Activated T-helper 2 cell treated with anti-CD3 and anti-CD28 coated beads, Interferon-gamma antibody, Interleukin-2, Interleukin-4, amounts not matched to agents 10 μg/mL and 5 μg/mL and 100 μg/mL, durations not matched to agents 14 hours and 24 hours and 36 hours (primary cell): Measurements from ENCODE around the gene MCCC1. TPM values are rescaled to one million over a fixed set of nuclear protein-coding genes. Genes with fewer than 3 reads are reported as not detected.

ENCODE experiments used
- DNase-seq: peaks from one replicate; pipeline ENCODE4 v3.0.0; 2021; ENCODE audit warnings: low spot score
- H3K27ac Mint-ChIP-seq: one replicate; pipeline ENCODE4 v1.8.0; 2021; ENCODE audit warnings: mixed read lengths
- H3K27me3 Mint-ChIP-seq: one replicate; pipeline ENCODE4 v1.8.0; 2021; ENCODE audit warnings: low read depth, mixed read lengths
- H3K36me3 Mint-ChIP-seq: one replicate; pipeline ENCODE4 v1.8.0; 2021; ENCODE audit warnings: low read depth, mixed read lengths
- H3K4me1 Mint-ChIP-seq: one replicate; pipeline ENCODE4 v1.8.0; 2021; ENCODE audit warnings: low read depth, mixed read lengths
- H3K4me3 Mint-ChIP-seq: one replicate; pipeline ENCODE4 v1.8.0; 2021; ENCODE audit warnings: low read depth, mild to moderate bottlenecking, moderate library complexity, mixed read lengths
- H3K9me3 Mint-ChIP-seq: one replicate; pipeline ENCODE4 v1.8.0; 2021; ENCODE audit warnings: mixed read lengths
- intact Hi-C: fragments of 100-400 bp; cut with micrococcal nuclease; formaldehyde crosslinking; loops from one replicate; pipeline ENCODE4 v1.15.1; 2023
- total RNA-seq: library from RNA; stranded (reverse); gene quantifications from 2 replicates; pipeline ENCODE4 v1.2.3, GENCODE V29; 2022

The MCCC1 gene
- total RNA-seq, 1 donor from 2014 or later = 31.2 TPM

DNA sequence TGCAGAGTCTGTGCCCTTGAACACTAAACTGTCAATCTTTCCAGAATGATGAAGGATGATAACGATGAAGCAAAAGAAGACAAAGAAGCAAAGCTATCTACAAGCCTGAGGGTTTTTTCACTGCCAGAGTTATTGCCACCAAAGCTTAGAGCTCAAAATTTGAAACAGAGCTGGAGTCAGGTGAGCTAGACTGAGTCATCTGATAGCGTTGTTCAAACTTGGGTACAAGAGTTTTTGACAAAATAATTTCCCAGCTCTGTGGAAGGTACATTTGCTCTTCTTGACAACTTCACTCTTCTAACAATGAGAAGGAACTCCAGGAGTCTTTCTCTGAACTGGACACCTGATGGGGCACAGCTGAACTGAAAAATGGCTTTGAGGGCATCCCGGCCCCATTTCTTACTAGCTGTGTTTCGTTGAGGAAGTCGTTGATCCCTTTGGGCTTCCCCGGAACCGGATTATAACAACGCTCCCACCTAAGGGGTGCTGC lies 715 bp downstream of the MCCC1 start:
- Mint-ChIP-seq H3K9me3 (no peaks in the 10 kb centered on the region), H3K4me1 (peaks cover 28% of the 10 kb centered on the region), H3K4me3 (peak overlapping the region; percentile 96), H3K27ac (peak overlapping the region; percentile 92), H3K27me3 (no peaks in the 10 kb centered on the region), H3K36me3 (peaks cover 29% of the 10 kb centered on the region)
- intact Hi-C loops = loop anchor here (5.0 to 10.0 kb wide), 3 partner anchors 134 to 306 kb away; partner anchors contain the start of gene ATP11B
- DNase-seq = no peak

DNA sequence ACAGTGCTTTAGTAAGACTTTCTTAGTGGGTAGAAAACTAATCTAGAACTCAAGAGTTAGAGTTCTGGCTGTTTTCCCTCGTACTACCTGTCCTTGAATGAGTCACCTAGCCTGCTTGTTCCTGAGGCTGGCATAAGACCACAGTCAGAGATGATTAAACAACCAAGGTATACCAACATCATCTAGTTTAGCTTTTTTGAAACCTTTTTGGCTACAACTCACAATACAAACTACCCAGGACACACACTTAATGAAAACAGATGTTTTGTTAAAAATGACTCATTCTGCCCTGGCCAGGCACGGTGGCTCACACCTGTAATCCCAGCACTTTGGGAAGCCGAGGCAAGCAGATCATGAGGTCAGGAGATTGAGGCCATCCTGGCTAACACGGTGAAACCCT lies 4.6 kb downstream of the MCCC1 start:
- no peak for DNase-seq
- Mint-ChIP-seq H3K4me3 (no peak overlapping the region), H3K36me3 (peaks cover 49% of the 10 kb centered on the region), H3K27ac (no peak overlapping the region), H3K9me3 (no peaks in the 10 kb centered on the region), H3K27me3 (no peaks in the 10 kb centered on the region), H3K4me1 (peaks cover 23% of the 10 kb centered on the region)
- intact Hi-C loops = loop anchor here (5.0 to 10.0 kb wide), 3 partner anchors 130 to 302 kb away; partner anchors contain the start of gene ATP11B

DNA sequence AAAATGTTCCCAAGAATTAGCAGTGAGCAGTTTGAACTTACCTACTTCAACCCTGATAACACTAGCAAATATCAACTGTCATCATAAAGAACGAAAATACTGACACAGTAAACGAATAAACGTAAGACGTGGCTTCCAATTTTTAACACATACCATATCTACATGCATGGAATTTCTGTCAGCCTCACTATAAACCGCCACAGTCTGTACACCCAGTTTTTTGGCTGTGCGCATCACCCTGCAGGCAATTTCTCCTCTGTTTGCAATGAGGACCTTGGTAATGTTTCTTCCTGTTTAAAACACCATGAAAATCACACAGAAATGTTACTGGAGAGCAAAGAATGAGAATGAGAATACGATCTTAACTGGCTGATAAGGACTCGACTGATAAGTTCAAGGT lies 7.0 kb downstream of the MCCC1 start:
- Mint-ChIP-seq H3K27me3 (no peaks in the 10 kb centered on the region), H3K36me3 (peaks cover 55% of the 10 kb centered on the region), H3K27ac (no peak overlapping the region), H3K4me3 (no peak overlapping the region), H3K4me1 (peaks cover 11% of the 10 kb centered on the region), H3K9me3 (no peaks in the 10 kb centered on the region)
- no peak for DNase-seq
- intact Hi-C loops = loop anchor here (10.0 kb wide), 2 partner anchors 127 to 187 kb away; no protein-coding TSS in a partner anchor

DNA sequence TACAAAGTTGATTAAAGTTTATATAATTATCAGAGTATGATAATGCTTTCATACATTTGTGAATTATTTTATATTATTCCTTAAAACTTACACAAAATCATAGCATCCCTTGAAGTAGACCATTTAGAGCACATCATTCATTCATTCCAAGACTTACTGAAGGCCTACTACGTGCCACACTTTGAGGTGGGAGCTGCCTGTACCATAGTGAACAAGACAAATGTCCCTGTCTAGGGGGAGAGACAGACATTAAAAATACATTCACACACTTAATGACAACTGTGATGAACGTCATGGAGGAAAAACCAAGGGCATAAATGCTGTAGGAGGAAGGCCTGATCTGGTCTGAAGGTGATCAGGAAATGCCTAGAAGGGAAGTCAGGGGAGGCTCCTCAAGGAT lies 12.1 kb downstream of the MCCC1 start:
- no peaks in the 10 kb centered on the region for H3K27me3 Mint-ChIP-seq
- intact Hi-C loops = no loop called here
- H3K4me1 Mint-ChIP-seq = peaks cover 2% of the 10 kb centered on the region
- peaks cover 58% of the 10 kb centered on the region for H3K36me3 Mint-ChIP-seq
- no peak overlapping the region for H3K4me3 Mint-ChIP-seq
- no peak overlapping the region for H3K27ac Mint-ChIP-seq
- no peaks in the 10 kb centered on the region for H3K9me3 Mint-ChIP-seq
- DNase-seq = no peak

DNA sequence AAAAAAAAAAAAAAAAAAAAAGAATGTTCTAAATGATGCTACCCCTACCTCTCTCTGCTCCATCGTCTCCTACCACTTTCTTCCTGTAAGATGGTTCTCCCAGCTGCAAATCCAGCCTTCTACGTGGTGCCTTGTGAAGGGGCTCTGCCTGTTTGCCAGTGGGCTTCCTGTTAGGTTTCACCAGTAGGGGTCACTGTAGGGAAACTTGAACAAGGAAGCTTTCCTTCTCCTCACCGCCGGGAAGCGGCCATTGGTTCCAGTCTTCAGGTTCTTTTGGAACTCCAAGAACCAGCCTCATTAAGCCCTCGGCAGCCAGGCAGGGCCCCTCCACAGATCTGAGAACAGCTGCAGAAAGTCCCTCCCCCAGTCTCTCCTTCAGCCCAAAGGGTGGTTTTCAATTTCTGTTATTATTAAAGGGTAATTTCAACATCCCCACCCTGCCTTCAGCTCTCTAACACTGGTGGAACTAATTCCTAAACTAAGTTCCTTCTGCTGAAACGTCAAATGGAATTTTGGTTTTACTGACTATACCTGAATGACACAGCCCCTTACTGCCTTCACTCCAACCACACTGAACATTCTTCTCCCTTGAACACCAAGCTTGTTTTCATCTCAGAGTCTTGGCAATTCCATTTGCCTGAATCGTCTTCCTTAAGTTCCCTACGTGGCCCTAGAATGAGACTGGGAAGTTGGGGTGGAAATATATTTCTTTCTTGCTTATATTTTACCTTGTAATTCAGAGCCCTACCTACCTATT lies 13.5 kb downstream of the MCCC1 start:
- no peak for DNase-seq
- H3K36me3 Mint-ChIP-seq = peaks cover 66% of the 10 kb centered on the region
- intact Hi-C loops = no loop called here
- no peaks in the 10 kb centered on the region for H3K9me3 Mint-ChIP-seq
- H3K4me3 Mint-ChIP-seq = no peak overlapping the region
- H3K27me3 Mint-ChIP-seq = no peaks in the 10 kb centered on the region
- no peak overlapping the region for H3K27ac Mint-ChIP-seq
- H3K4me1 Mint-ChIP-seq = peaks cover 2% of the 10 kb centered on the region

DNA sequence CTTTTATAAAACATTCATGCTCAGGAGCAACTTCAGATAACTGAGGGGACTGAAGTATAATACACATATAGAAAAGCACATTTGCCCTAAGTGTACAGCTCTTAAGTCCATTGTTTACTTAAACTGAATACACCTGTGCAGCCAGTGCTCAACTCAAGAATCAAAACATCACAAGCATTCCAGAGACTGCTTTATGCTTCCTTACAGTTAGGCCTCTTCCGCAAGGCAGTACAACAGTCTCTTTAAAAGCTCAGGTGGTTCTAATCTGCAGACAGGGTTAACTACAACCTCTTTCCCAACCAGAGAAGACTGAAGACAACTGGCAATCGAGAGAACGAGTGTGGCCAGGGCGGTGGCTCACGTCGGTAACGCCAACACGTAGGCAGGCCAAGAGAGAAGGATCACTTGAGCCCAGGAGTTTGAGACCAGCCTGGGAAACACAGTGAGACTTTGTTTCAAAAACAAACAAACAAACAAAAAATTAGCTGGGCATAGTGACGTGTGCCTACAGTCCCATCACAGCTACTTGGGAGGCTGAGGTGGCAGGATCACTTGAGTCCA lies 16.9 kb downstream of the MCCC1 start:
- H3K36me3 Mint-ChIP-seq = peaks cover 82% of the 10 kb centered on the region
- no peaks in the 10 kb centered on the region for H3K27me3 Mint-ChIP-seq
- peaks cover 2% of the 10 kb centered on the region for H3K4me1 Mint-ChIP-seq
- intact Hi-C loops = no loop called here
- peaks cover 22% of the 10 kb centered on the region for H3K9me3 Mint-ChIP-seq
- DNase-seq = no peak
- H3K4me3 Mint-ChIP-seq = no peak overlapping the region
- no peak overlapping the region for H3K27ac Mint-ChIP-seq

DNA sequence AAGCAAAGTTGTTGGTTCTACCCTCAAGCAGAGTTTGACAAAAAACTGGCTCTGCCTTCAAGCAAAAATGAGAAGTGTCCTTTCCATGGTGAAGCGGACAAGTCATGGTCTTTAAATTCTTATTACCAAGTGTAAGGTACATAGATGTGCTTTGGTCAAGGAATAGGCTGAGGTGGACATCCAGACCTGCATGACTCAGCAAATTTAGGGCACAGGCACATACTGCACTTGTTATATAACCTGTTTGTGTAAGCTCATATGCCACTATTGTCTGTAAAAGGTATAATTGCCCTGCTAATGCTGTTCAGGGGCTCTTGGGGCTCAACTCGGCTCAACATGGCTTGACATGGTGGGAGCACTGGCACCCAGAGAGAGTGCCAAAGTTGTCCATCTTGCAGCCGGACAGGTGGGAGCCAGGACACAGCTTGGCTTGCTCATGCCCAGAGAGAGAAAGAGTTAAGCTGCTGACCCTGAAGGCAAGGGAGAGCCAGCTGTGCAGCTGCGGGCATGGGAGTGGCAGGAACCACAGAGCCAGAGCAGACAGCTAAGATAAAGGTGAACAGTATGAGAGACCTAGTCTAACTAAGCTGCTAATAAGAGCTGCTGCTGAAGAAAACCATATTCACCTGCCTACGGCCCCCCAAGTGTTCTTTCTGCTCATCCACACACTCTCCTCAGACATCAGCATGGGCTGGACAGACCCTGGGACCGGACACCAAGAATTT lies 17.7 kb downstream of the MCCC1 start:
- Mint-ChIP-seq H3K4me3 (no peak overlapping the region), H3K9me3 (peaks cover 28% of the 10 kb centered on the region), H3K27ac (no peak overlapping the region), H3K36me3 (peaks cover 87% of the 10 kb centered on the region), H3K27me3 (no peaks in the 10 kb centered on the region), H3K4me1 (peaks cover 2% of the 10 kb centered on the region)
- DNase-seq = no peak
- intact Hi-C loops = no loop called here

DNA sequence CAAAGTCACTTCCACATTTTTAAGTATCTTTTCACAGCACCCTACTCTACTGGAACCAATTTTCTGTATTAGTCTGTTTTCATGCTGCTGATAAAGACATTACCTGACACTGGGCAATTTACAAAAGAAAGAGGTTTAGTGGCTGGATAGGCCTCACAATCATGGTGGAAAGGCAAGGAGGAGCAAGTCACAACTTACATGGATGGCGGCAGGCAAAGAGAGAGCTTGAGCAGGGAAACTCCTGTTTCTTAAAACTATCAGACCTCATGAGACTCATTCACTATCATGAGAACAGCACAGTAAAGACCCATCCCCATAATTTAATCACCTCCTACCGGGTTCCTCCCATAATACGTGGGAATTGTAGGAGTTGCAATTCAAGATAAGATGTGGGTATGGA lies 18.7 kb downstream of the MCCC1 start:
- Mint-ChIP-seq H3K36me3 (peaks cover 89% of the 10 kb centered on the region), H3K4me3 (no peak overlapping the region), H3K27ac (no peak overlapping the region), H3K4me1 (peaks cover 2% of the 10 kb centered on the region), H3K9me3 (peaks cover 34% of the 10 kb centered on the region), H3K27me3 (no peaks in the 10 kb centered on the region)
- no peak for DNase-seq
- intact Hi-C loops = no loop called here

DNA sequence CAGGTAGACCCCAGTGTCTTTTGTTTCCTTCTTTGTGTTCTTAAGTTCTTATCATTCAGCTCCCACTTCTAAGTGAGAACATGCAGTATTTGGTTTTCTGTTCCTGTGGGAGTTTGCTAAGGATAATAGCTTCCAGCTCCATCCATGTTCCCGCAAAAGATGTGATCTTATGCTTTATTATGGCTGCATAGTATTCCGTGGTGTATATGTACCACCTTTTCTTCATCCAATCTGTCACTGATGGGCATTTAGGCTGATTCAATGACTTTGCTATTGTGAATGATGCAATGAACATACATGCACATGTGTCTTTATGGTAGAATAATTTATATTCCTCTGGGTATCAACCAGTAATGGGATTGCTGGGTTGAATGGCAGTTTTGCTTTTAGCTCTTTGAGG lies 24.4 kb downstream of the MCCC1 start:
- H3K27ac Mint-ChIP-seq = no peak overlapping the region

DNA sequence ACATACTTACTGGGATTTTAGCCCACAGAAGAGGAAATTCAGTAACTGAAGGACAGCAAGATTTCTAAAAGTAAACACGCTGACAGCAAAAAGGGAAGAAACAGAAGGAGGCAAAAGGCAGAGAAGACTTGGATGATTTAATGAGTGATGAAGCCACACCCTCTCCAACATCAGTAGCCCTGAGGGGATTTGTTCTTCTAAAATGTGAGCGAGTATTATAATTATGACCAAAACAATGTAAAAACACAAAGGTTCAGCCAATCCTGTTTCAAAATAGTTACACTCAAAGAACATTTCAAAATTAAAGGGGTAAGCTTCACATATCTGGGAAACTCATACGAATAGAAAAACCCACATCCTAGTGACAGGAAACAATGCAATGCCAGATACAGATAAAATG lies 25.0 kb downstream of the MCCC1 start:
- no peak overlapping the region for H3K4me3 Mint-ChIP-seq
- DNase-seq = no peak
- H3K27ac Mint-ChIP-seq = no peak overlapping the region
- intact Hi-C loops = no loop called here
- H3K4me1 Mint-ChIP-seq = peaks cover 12% of the 10 kb centered on the region
- no peaks in the 10 kb centered on the region for H3K27me3 Mint-ChIP-seq
- H3K36me3 Mint-ChIP-seq = peaks cover 67% of the 10 kb centered on the region
- H3K9me3 Mint-ChIP-seq = peaks cover 30% of the 10 kb centered on the region

More for the DNA sequence above, 24.4 kb downstream of the MCCC1 start:
- Mint-ChIP-seq H3K36me3 (peaks cover 72% of the 10 kb centered on the region), H3K4me1 (peaks cover 12% of the 10 kb centered on the region), H3K4me3 (no peak overlapping the region), H3K9me3 (peaks cover 34% of the 10 kb centered on the region), H3K27me3 (no peaks in the 10 kb centered on the region)
- DNase-seq = no peak
- intact Hi-C loops = no loop called here

DNA sequence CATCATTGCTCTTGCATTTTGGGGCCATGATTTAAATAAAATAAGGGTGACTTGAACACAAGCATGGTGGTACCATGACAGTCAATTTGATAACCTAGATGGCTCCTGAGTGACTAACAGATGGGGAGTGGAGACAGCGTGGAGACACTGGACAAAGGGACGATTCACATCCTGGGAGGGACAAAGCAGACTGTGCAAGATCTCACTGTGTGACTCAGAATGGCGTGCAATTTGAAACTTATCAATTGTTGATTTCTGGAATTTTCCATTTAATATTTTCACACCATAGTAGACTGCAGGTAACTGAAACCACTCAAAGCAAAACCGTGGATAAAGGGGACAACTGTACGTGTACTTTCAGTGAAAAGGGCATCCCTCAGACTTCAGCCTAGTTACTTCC lies 25.5 kb downstream of the MCCC1 start:
- intact Hi-C loops = no loop called here
- H3K27me3 Mint-ChIP-seq = no peaks in the 10 kb centered on the region
- no peak for DNase-seq
- H3K36me3 Mint-ChIP-seq = peaks cover 65% of the 10 kb centered on the region
- H3K9me3 Mint-ChIP-seq = peaks cover 25% of the 10 kb centered on the region
- peak overlapping the region; percentile 20 for H3K27ac Mint-ChIP-seq
- H3K4me3 Mint-ChIP-seq = no peak overlapping the region
- H3K4me1 Mint-ChIP-seq = peaks cover 12% of the 10 kb centered on the region

DNA sequence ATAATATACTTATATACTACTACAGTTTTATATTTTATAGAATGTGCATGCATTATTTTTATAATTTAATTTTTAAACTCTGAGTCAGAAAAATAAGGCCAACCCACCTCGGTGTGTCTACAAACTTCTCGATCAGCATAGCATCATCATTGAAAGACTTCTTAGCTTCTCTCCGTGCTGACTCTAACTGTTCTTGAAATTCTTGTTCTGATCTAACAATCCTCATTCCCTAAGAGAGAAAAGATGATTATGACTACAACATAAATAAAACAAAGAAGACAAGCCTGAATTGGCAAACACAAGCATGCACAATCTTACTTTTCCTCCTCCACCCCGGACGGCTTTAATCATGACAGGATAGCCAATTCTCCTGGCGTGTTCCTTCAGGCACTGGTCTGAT lies 28.4 kb downstream of the MCCC1 start:
- Mint-ChIP-seq H3K27ac (no peak overlapping the region), H3K9me3 (peaks cover 12% of the 10 kb centered on the region), H3K27me3 (no peaks in the 10 kb centered on the region), H3K36me3 (peaks cover 51% of the 10 kb centered on the region), H3K4me3 (no peak overlapping the region), H3K4me1 (peaks cover 12% of the 10 kb centered on the region)
- intact Hi-C loops = no loop called here
- no peak for DNase-seq

DNA sequence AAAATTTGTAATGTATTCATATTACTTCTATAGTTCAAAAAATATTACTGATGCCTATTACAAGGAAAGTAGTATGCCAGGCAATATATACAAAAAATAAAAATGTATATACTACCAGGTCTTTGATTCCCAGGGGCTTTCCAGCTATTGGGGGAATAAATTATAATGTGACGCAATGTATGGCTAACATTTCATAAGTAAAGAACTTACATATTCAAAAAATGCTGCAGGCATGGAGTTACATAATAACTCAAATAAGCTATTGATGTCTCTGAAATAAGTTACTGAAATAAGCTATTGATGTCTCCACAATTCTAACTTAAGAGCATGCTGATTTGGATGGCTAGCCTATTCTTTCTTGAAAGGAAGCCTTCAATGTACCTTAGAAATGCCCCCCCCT lies 30.2 kb downstream of the MCCC1 start:
- no peaks in the 10 kb centered on the region for H3K9me3 Mint-ChIP-seq
- no peak overlapping the region for H3K27ac Mint-ChIP-seq
- intact Hi-C loops = no loop called here
- no peak overlapping the region for H3K4me3 Mint-ChIP-seq
- DNase-seq = no peak
- H3K27me3 Mint-ChIP-seq = no peaks in the 10 kb centered on the region
- peaks cover 6% of the 10 kb centered on the region for H3K4me1 Mint-ChIP-seq
- H3K36me3 Mint-ChIP-seq = peaks cover 47% of the 10 kb centered on the region
